Breast epithelium (tissue), 4 donors: ENCODE results near the gene PDCD4. TPM values are rescaled to one million over a fixed set of nuclear protein-coding genes. Genes with fewer than 3 reads are reported as not detected.

Source experiments
- DNase-seq, 2 donors: peaks; one replicate each; pipeline ENCODE4 v3.0.0-alpha.2; 2019; ENCODE audit warnings: low spot score in 2 of 2
- H3K27ac ChIP-seq, 2 donors: fragments of 200-600 bp; sonication (generic) in 1 of 2; one replicate each; pipeline ENCODE4 v1.5.1; 2016 to 2019; ENCODE audit warnings: mild to moderate bottlenecking in 1 of 2
- H3K27me3 ChIP-seq, 2 donors: fragments of 200-600 bp; sonication (generic) in 1 of 2; one replicate each; pipeline versions ENCODE4 v1.5.1 to v1.6.0; 2017 to 2019; ENCODE audit warnings: control low read depth in 1 of 2, mild to moderate bottlenecking in 1 of 2
- H3K36me3 ChIP-seq: fragments of 200-600 bp; one replicate; pipeline ENCODE4 v1.5.1; 2019
- H3K4me1 ChIP-seq, 2 donors: fragments of 200-600 bp; sonication (generic); one replicate each; pipeline ENCODE4 v1.5.1; 2016 to 2019; ENCODE audit warnings: control low read depth in 1 of 2
- H3K4me3 ChIP-seq, 3 donors: fragments of 200-600 bp; sonication (generic); 1 replicate in 2 of 3; 2 replicates in 1 of 3; pipeline ENCODE4 v1.5.1; 2016 to 2019; ENCODE audit warnings: mild to moderate bottlenecking in 3 of 3, moderate library complexity in 2 of 3
- H3K9me3 ChIP-seq, 2 donors: fragments of 200-600 bp; sonication (generic) in 1 of 2; one replicate each; pipeline ENCODE4 v1.5.1; 2016 to 2019; ENCODE audit warnings: control low read depth in 1 of 2
- CTCF ChIP-seq, 3 donors: fragments of 450-650 bp; IDR thresholded peaks; one replicate each; pipeline ENCODE4 v1.5.1; 2016 to 2017; ENCODE audit warnings: antibody characterized with exemption in 3 of 3, mild to moderate bottlenecking in 3 of 3, moderate library complexity in 3 of 3
- POLR2A ChIP-seq: fragments of 450-650 bp; IDR thresholded peaks from one replicate; pipeline ENCODE4 v1.6.1; 2016; ENCODE audit warnings: antibody characterized with exemption, mild to moderate bottlenecking, moderate library complexity
- POLR2AphosphoS5 ChIP-seq, 3 donors: sonication (generic); formaldehyde crosslinking; IDR thresholded peaks; one replicate each; pipeline ENCODE4 v1.6.1; 2017; ENCODE audit warnings: antibody characterized with exemption in 3 of 3
- intact Hi-C: fragments of 100-400 bp; cut with DNase I; formaldehyde crosslinking; loops from one replicate; pipeline ENCODE4 v1.15.1; 2023; ENCODE audit warnings: low total_unique reads
- total RNA-seq, 3 donors: library from RNA; depleted of rRNA; stranded (reverse); fragments of >200 nt; gene quantifications; one replicate each; pipeline ENCODE4 v1.1.0, GENCODE V29; 2016

The PDCD4 gene
- total RNA-seq, 3 donors from 2014 or later: 101 to 319 (median 161) TPM

GRCh38 chr10:110829721-110830410 lies 41.9 kb upstream of the PDCD4 start:
- H3K27ac ChIP-seq: no peak overlapping the region
- H3K9me3 ChIP-seq: no peaks in the 10 kb centered on the region
- H3K27me3 ChIP-seq: no peaks in the 10 kb centered on the region
- TF ChIP-seq CTCF (IDR thresholded peaks at IDR 0.05) (no peak), POLR2AphosphoS5 (IDR thresholded peaks at IDR 0.05) (no peak), POLR2A (no peak)
- DNase-seq: no peak
- no peaks in the 10 kb centered on the region for H3K4me1 ChIP-seq
- H3K36me3 ChIP-seq: no peaks in the 10 kb centered on the region
- H3K4me3 ChIP-seq: no peak overlapping the region
- intact Hi-C loops: no loop called here

- TF ChIP-seq CTCF (IDR thresholded peaks at IDR 0.05) (no peak), POLR2AphosphoS5 (IDR thresholded peaks at IDR 0.05) (no peak), POLR2A (no peak)
- H3K36me3 ChIP-seq: no peaks in the 10 kb centered on the region
- DNase-seq: no peak
- peak overlapping the region in 1 of 2 donors; percentile 10 for H3K27ac ChIP-seq
- H3K4me1 ChIP-seq: peaks cover 0 to 23% of the 10 kb centered on the region in 2 donors
- H3K4me3 ChIP-seq: no peak overlapping the region
- H3K9me3 ChIP-seq: no peaks in the 10 kb centered on the region
- intact Hi-C loops: no loop called here
- H3K27me3 ChIP-seq: no peaks in the 10 kb centered on the region
Measured at GRCh38 chr10:110833234-110833940, 38.3 kb upstream of the PDCD4 start.

GRCh38 chr10:110833941-110834628 lies 37.6 kb upstream of the PDCD4 start:
- TF ChIP-seq POLR2AphosphoS5 (IDR thresholded peaks at IDR 0.05) (no peak), CTCF (IDR thresholded peaks at IDR 0.05) (no peak), POLR2A (no peak)
- Histone ChIP-seq H3K27me3 (no peaks in the 10 kb centered on the region), H3K36me3 (no peaks in the 10 kb centered on the region), H3K27ac (peak overlapping the region; percentile 10 to 35), H3K4me1 (peaks cover 0 to 25% of the 10 kb centered on the region in 2 donors), H3K9me3 (no peaks in the 10 kb centered on the region), H3K4me3 (no peak overlapping the region)
- intact Hi-C loops: no loop called here
- no peak for DNase-seq

- Histone ChIP-seq H3K27me3 (no peaks in the 10 kb centered on the region), H3K36me3 (no peaks in the 10 kb centered on the region), H3K27ac (peak overlapping the region; percentile 10 to 35), H3K9me3 (no peaks in the 10 kb centered on the region), H3K4me1 (peaks cover 0 to 25% of the 10 kb centered on the region in 2 donors), H3K4me3 (no peak overlapping the region)
- DNase-seq: no peak
- no peak for TF ChIP-seq POLR2AphosphoS5 (IDR thresholded peaks at IDR 0.05)
- no peak for TF ChIP-seq POLR2A
- no peak for TF ChIP-seq CTCF (IDR thresholded peaks at IDR 0.05)
- intact Hi-C loops: no loop called here
Measured at GRCh38 chr10:110834629-110835301, 37.0 kb upstream of the PDCD4 start.
